ENCODE results near the gene RNF135. TPM values are rescaled to one million over a fixed set of nuclear protein-coding genes. Genes with fewer than 3 reads are reported as not detected.
"Not testable (repeated sequence)": the region's sequence is repeated elsewhere in the genome, so short reads cannot be mapped to it uniquely, and the experiment has no call there.

The RNF135 gene
- total RNA-seq, 4 donors from 2014 or later = 18.4 to 31.4 (median 24.5) TPM

- no peak overlapping the region for H3K4me3 ChIP-seq
- peaks cover 0 to 7% (median 3%) of the 10 kb centered on the region in 4 donors for H3K4me1 ChIP-seq
- TF ChIP-seq CTCF (IDR thresholded peaks at IDR 0.05) = no peak
- TF ChIP-seq POLR2A (IDR thresholded peaks at IDR 0.05) = no peak
- no peaks in the 10 kb centered on the region for H3K9me3 ChIP-seq
- DNase-seq = peak in 1 of 3 donors; percentile 29
- H3K27ac ChIP-seq = no peak overlapping the region
- H3K36me3 ChIP-seq = peaks cover 0 to 5% (median 0%) of the 10 kb centered on the region in 3 donors
- no peaks in the 10 kb centered on the region for H3K27me3 ChIP-seq
These were observed 4.4 kb downstream of the RNF135 start for GRCh38 chr17:30975042-30975820.

- DNase-seq, H3K9me3 ChIP-seq, H3K27me3 ChIP-seq, H3K4me3 ChIP-seq, H3K4me1 ChIP-seq, H3K27ac ChIP-seq: not testable (repeated sequence)
- peaks cover 0 to 12% (median 0%) of the 10 kb centered on the region in 3 donors for H3K36me3 ChIP-seq
These were observed 9.1 kb downstream of the RNF135 start for GRCh38 chr17:30979919-30980318.

GRCh38 chr17:30981531-30982519, 11.0 kb downstream of the RNF135 start:
- no peak overlapping the region for H3K27ac ChIP-seq
- H3K27me3 ChIP-seq = no peaks in the 10 kb centered on the region
- peaks cover 0 to 17% (median 0%) of the 10 kb centered on the region in 3 donors for H3K36me3 ChIP-seq
- H3K9me3 ChIP-seq = no peaks in the 10 kb centered on the region
- H3K4me3 ChIP-seq = no peak overlapping the region
- H3K4me1 ChIP-seq = no peaks in the 10 kb centered on the region
- no peak for DNase-seq
- TF ChIP-seq POLR2A (IDR thresholded peaks at IDR 0.05) = no peak
- TF ChIP-seq CTCF (IDR thresholded peaks at IDR 0.05) = no peak

GRCh38 chr17:30982855-30983254, 12.0 kb downstream of the RNF135 start:
- H3K27ac ChIP-seq = no peak overlapping the region
- H3K4me1 ChIP-seq = no peaks in the 10 kb centered on the region
- TF ChIP-seq CTCF (IDR thresholded peaks at IDR 0.05) (no peak), POLR2A (IDR thresholded peaks at IDR 0.05) (no peak)
- H3K36me3 ChIP-seq = peaks cover 0 to 21% (median 0%) of the 10 kb centered on the region in 3 donors
- H3K4me3 ChIP-seq = no peak overlapping the region
- H3K9me3 ChIP-seq = no peaks in the 10 kb centered on the region
- no peaks in the 10 kb centered on the region for H3K27me3 ChIP-seq
- no peak for DNase-seq

- Histone ChIP-seq H3K27me3 (no peaks in the 10 kb centered on the region), H3K36me3 (peaks cover 0 to 46% (median 0%) of the 10 kb centered on the region in 3 donors), H3K27ac (no peak overlapping the region), H3K9me3 (no peaks in the 10 kb centered on the region), H3K4me1 (no peaks in the 10 kb centered on the region), H3K4me3 (no peak overlapping the region)
- no peak for DNase-seq
- TF ChIP-seq CTCF (IDR thresholded peaks at IDR 0.05) = no peak
- TF ChIP-seq POLR2A (IDR thresholded peaks at IDR 0.05) = no peak
These were observed 19.6 kb downstream of the RNF135 start for GRCh38 chr17:30990458-30990857.

All from Peyer's patch (tissue), 4 donors.